ENCODE results near the gene ITSN2. TPM values are rescaled to one million over a fixed set of nuclear protein-coding genes. Genes with fewer than 3 reads are reported as not detected.
"Not testable (repeated sequence)": the region's sequence is repeated elsewhere in the genome, so short reads cannot be mapped to it uniquely, and the experiment has no call there.

The ITSN2 gene
- total RNA-seq, 2 experiments from 2014 or later: 72.8 to 76.6 TPM

DNA sequence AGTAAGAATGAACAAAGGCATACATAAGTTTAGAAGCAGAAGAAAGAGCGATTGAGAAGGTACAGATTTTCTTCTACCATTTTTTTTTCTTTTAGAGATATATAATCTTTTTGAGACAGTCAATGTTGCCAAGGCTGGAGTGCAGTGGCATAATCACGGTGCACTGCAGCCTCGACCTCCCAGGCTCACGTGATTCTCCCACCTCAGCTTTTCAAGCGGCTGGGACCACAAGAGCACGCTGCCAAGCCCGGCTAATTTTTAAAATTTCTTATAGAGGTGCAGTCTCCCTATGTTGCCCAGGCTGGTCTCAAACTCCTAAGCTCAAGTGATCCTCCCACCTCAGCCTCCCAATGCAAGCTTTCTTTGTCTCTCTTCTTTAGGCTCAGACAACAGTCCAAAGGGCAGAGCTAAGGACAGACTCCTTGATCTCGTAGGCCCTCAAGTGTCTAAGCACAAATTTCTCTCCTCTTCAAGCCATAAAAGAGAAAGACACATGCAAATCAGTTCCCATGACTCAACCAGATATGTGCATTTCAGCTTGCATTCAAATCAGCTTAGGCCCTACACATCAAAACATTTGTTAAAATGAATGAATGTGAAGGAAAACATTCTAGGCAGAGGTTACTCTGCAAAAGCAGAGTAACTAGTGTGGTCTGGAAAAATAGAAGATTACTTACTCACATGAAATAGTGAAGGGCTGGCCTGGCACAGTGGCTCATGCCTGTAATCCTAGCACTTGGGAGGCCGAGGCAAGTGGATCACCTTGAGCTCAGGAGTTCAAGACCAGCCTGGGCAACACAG is 18.0 kb downstream of the ITSN2 start:
- peaks cover 32% of the 10 kb centered on the region for H3K4me1 Mint-ChIP-seq

GRCh38 chr2:24339856-24340262 is 20.5 kb downstream of the ITSN2 start:
- H3K27ac Mint-ChIP-seq: no peak overlapping the region
- ChIA-PET CTCF (interaction anchor here (0.6 to 0.9 kb wide), 4 partner anchors 110 to 386 kb away, joined by 3 read pairs; no protein-coding TSS in a partner anchor), POLR2A (no interaction called here)
- peaks cover 6% of the 10 kb centered on the region for H3K9me3 Mint-ChIP-seq
- H3K4me1 Mint-ChIP-seq: peaks cover 30% of the 10 kb centered on the region
- H3K36me3 Mint-ChIP-seq (ENCODE audit: low read depth): peaks cover 6% of the 10 kb centered on the region
- H3K27me3 Mint-ChIP-seq: no peaks in the 10 kb centered on the region
- DNase-seq: no peak
- H3K4me3 Mint-ChIP-seq: no peak overlapping the region

More for the DNA sequence above, 18.0 kb downstream of the ITSN2 start:
- Mint-ChIP-seq H3K4me3 (no peak overlapping the region), H3K9me3 (peaks cover 3% of the 10 kb centered on the region), H3K36me3 (ENCODE audit: low read depth) (peaks cover 6% of the 10 kb centered on the region), H3K27ac (no peak overlapping the region), H3K27me3 (no peaks in the 10 kb centered on the region)
- ChIA-PET CTCF (interaction anchor here (0.7 kb wide), 2 partner anchors 415 to 1111 kb away, joined by 3 to 4 read pairs; partner anchors contain the start of gene ATAD2B), POLR2A (no interaction called here)
- no peak for DNase-seq

GRCh38 chr2:24339098-24339497 is 21.2 kb downstream of the ITSN2 start:
- CTCF ChIA-PET: interaction anchor here (0.6 to 0.9 kb wide), 4 partner anchors 111 to 387 kb away, joined by 3 read pairs; no protein-coding TSS in a partner anchor
- H3K4me3 Mint-ChIP-seq; H3K9me3 Mint-ChIP-seq; H3K27me3 Mint-ChIP-seq; POLR2A ChIA-PET; H3K36me3 Mint-ChIP-seq (ENCODE audit: low read depth); DNase-seq; H3K27ac Mint-ChIP-seq: not testable (repeated sequence)
- H3K4me1 Mint-ChIP-seq: peaks cover 34% of the 10 kb centered on the region

DNA sequence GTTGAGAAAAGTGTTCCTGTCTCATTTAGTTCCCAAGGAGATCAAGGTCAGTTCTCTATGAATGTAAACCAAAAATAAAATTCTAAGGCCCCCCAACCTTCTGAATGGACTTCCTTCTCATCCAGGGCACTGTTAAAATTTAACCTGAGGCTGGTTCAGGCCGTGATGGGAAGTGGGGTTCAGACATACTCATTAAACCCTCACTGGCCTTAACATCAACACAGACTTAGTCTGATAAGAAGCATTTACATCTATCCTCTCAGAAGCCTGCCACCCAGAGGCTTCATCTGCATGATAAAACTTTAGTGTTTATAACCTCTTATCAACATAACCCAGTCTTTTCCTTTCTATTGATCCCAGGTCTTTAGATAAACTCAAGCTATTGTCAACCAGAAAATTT is 22.4 kb downstream of the ITSN2 start:
- CTCF ChIA-PET: no interaction called here
- Mint-ChIP-seq H3K27me3 (no peaks in the 10 kb centered on the region), H3K27ac (no peak overlapping the region), H3K9me3 (peaks cover 6% of the 10 kb centered on the region), H3K36me3 (ENCODE audit: low read depth) (peaks cover 7% of the 10 kb centered on the region), H3K4me3 (no peak overlapping the region), H3K4me1 (peaks cover 34% of the 10 kb centered on the region)
- no peak for DNase-seq
- POLR2A ChIA-PET: no interaction called here

DNA sequence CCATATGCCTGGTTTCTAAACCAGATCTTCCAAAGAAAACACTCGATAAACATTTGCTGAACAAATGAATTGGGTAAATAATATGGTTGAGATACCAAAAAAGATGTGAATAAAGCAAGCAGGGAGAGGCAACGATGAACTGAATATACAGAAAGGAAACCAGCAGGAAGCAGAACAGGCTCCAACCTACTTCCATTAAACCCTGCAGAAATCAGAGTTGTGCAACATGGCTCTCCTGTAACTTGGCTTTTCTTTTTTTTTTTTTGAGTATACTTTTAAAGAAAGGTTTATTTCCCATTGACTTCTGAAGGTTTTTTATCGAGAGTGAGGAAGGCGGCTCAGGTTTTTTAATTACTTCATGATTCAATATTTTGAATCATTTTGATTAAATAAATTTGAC is 23.5 kb downstream of the ITSN2 start:
- Mint-ChIP-seq H3K27me3 (no peaks in the 10 kb centered on the region), H3K36me3 (ENCODE audit: low read depth) (peaks cover 7% of the 10 kb centered on the region), H3K4me1 (peaks cover 30% of the 10 kb centered on the region), H3K4me3 (no peak overlapping the region), H3K9me3 (peaks cover 6% of the 10 kb centered on the region), H3K27ac (no peak overlapping the region)
- DNase-seq: no peak
- POLR2A ChIA-PET: no interaction called here
- CTCF ChIA-PET: interaction anchor here (0.6 kb wide), 1 partner anchor 71 kb away, joined by 3 read pairs; no protein-coding TSS in a partner anchor

DNA sequence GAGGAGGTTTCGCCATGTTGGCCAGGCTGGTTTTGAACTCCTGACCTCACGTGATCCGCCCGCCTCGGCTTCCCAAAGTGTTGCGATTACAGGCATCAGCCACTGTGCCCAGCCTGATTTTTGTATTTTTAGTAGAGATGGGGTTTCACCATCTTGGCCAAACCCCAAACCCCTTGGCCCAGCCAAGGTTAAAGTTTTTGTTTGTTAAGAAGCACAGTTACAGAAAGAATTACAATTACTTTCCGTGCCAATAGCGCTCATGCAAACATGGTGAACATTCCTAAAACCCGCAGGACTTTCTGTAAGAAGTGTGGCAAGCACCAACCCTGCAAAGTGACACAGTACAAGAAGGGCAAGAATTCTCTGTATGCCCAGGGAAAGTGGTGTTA is 26.1 kb downstream of the ITSN2 start:
- no peak for DNase-seq
- no peak overlapping the region for H3K4me3 Mint-ChIP-seq
- ChIA-PET CTCF (no interaction called here), POLR2A (no interaction called here)
- H3K9me3 Mint-ChIP-seq: peaks cover 6% of the 10 kb centered on the region
- peaks cover 23% of the 10 kb centered on the region for H3K4me1 Mint-ChIP-seq
- H3K27me3 Mint-ChIP-seq: no peaks in the 10 kb centered on the region
- no peak overlapping the region for H3K27ac Mint-ChIP-seq
- H3K36me3 Mint-ChIP-seq (ENCODE audit: low read depth): peaks cover 6% of the 10 kb centered on the region

DNA sequence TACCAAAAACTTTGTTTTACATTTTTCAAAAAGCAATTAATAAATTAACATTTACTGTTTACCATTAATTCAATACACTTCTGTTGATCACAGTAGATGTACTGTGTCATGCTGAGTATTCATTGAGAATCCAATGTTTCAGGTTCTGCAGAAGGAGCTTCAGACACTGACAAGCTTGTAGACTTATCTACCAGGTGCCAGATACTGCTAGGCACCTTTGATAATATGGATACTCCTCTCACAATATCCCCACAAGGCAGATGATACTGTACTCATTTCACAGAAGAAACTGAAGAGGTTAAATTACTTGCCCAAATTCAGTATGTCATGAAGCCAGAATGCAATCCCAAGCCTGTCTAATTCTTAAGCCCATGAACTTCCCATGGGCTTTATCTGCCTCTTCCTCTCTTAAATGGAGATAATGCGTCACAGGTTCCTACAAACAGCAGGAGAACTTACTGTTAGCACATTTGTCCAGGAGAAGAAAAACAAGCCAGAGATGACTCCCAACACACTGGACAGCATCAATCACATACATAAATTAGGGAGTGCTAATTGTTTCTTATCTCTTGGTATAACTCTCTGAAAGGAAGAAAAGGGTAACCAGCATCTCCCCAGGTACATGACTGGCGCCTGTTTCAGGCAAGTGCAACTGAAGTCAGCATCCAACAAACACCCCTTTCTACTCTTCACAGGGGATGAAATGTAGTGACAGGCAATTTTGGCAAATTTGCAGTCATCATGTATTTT is 27.4 kb downstream of the ITSN2 start:
- peaks cover 16% of the 10 kb centered on the region for H3K4me1 Mint-ChIP-seq
- CTCF ChIA-PET: interaction anchor here (0.6 kb wide), 1 partner anchor 10 kb away, joined by 3 read pairs; no protein-coding TSS in a partner anchor
- POLR2A ChIA-PET: no interaction called here
- H3K36me3 Mint-ChIP-seq (ENCODE audit: low read depth): peaks cover 6% of the 10 kb centered on the region
- H3K9me3 Mint-ChIP-seq: peaks cover 3% of the 10 kb centered on the region
- no peak overlapping the region for H3K4me3 Mint-ChIP-seq
- H3K27me3 Mint-ChIP-seq: no peaks in the 10 kb centered on the region
- no peak for DNase-seq
- no peak overlapping the region for H3K27ac Mint-ChIP-seq

GRCh38 chr2:24330161-24330560 is 30.2 kb downstream of the ITSN2 start:
- Mint-ChIP-seq H3K27me3 (no peaks in the 10 kb centered on the region), H3K27ac (no peak overlapping the region), H3K4me3 (no peak overlapping the region), H3K9me3 (no peaks in the 10 kb centered on the region), H3K36me3 (ENCODE audit: low read depth) (peaks cover 10% of the 10 kb centered on the region), H3K4me1 (peaks cover 13% of the 10 kb centered on the region)
- ChIA-PET CTCF (interaction anchor here (0.7 kb wide), 1 partner anchor 19 kb away, joined by 3 read pairs; no protein-coding TSS in a partner anchor), POLR2A (no interaction called here)
- DNase-seq: no peak

GRCh38 chr2:24329700-24330099 is 30.6 kb downstream of the ITSN2 start:
- H3K9me3 Mint-ChIP-seq: no peaks in the 10 kb centered on the region
- H3K27ac Mint-ChIP-seq: no peak overlapping the region
- DNase-seq: no peak
- ChIA-PET POLR2A (no interaction called here), CTCF (interaction anchor here (0.7 kb wide), 1 partner anchor 20 kb away, joined by 3 read pairs; no protein-coding TSS in a partner anchor)
- H3K36me3 Mint-ChIP-seq (ENCODE audit: low read depth): peaks cover 10% of the 10 kb centered on the region
- H3K4me1 Mint-ChIP-seq: peaks cover 13% of the 10 kb centered on the region
- no peaks in the 10 kb centered on the region for H3K27me3 Mint-ChIP-seq
- no peak overlapping the region for H3K4me3 Mint-ChIP-seq

GRCh38 chr2:24328010-24328409 is 32.3 kb downstream of the ITSN2 start:
- POLR2A ChIA-PET: no interaction called here
- Mint-ChIP-seq H3K4me1 (peaks cover 3% of the 10 kb centered on the region), H3K27me3 (no peaks in the 10 kb centered on the region), H3K9me3 (no peaks in the 10 kb centered on the region), H3K36me3 (ENCODE audit: low read depth) (peaks cover 12% of the 10 kb centered on the region), H3K4me3 (no peak overlapping the region), H3K27ac (no peak overlapping the region)
- CTCF ChIA-PET: interaction anchor here (0.6 kb wide), 1 partner anchor 359 kb away, joined by 4 read pairs; no protein-coding TSS in a partner anchor
- DNase-seq: no peak

DNA sequence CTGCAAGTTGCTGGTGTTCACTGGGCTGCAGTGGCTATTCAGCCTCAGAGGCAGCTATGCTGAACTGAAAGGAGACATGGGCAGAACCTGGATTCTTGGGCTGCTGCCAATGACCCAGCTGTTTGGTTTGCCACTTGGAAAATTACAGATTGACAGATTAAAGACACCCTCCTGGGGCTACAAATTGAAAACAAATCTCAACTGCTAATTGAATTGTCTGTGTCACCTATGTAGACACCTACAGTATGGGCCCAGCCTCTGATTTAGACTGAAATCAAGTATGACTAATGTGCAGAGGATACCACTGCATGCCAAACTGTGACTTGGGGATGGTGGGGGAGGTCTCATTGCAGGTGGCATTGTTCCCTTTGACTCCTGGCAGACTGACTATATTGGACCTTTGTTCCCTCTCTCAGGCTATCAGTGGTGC is 42.8 kb downstream of the ITSN2 start:
- Mint-ChIP-seq H3K27me3 (no peaks in the 10 kb centered on the region), H3K9me3 (no peaks in the 10 kb centered on the region), H3K27ac (no peak overlapping the region), H3K4me3 (no peak overlapping the region), H3K4me1 (peaks cover 7% of the 10 kb centered on the region), H3K36me3 (ENCODE audit: low read depth) (peaks cover 13% of the 10 kb centered on the region)
- DNase-seq: no peak
- ChIA-PET POLR2A (no interaction called here), CTCF (interaction anchor here (0.6 kb wide), 1 partner anchor 301 kb away, joined by 4 read pairs; no protein-coding TSS in a partner anchor)

DNA sequence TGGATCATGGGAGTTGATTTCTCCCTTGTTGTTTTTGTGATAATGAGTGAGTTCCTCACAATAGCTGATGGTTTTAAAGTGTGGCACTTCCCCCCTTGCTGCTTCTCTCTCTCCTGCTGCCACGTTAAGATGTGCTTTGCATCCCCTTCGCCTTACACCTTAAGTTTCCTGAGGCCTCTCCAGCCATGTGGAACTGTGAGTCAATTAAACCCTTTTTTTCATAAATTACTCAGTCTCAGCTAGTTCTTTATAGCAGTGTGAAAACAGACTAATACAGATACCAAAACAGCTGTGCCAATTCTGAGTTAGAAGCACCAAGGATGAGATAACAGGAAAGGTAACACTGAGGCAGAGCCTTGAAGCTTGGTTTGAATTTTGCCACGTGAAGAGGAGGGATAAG is 44.7 kb downstream of the ITSN2 start:
- ChIA-PET CTCF (no interaction called here), POLR2A (no interaction called here)
- Mint-ChIP-seq H3K36me3 (ENCODE audit: low read depth) (peaks cover 15% of the 10 kb centered on the region), H3K27ac (no peak overlapping the region), H3K4me1 (peaks cover 7% of the 10 kb centered on the region), H3K27me3 (no peaks in the 10 kb centered on the region), H3K4me3 (no peak overlapping the region), H3K9me3 (no peaks in the 10 kb centered on the region)
- no peak for DNase-seq
